WERI-Rb-1 (cell line): Measurements from ENCODE around the gene LMX1A.

ENCODE experiments used
- DNase-seq: peaks from one replicate; pipeline ENCODE4 v3.0.0-alpha.2; 2020
- H3K27ac ChIP-seq: fragments of 250-450 bp; sonication (Bioruptor Pico); 2 replicates; pipeline ENCODE4 v1.5.1; 2020; ENCODE audit warnings: mild to moderate bottlenecking, moderate library complexity
- H3K27me3 ChIP-seq: fragments of 250-450 bp; sonication (Bioruptor Pico); 2 replicates; pipeline ENCODE4 v1.5.1; 2021; ENCODE audit warnings: mild to moderate bottlenecking, low read depth, moderate library complexity; ENCODE audit not compliant: insufficient read depth, severe bottlenecking
- H3K36me3 ChIP-seq: fragments of 250-450 bp; sonication (Bioruptor Pico); 2 replicates; pipeline ENCODE4 v1.5.1; 2020; ENCODE audit warnings: mild to moderate bottlenecking, moderate library complexity
- H3K4me3 ChIP-seq: 2 replicates; pipeline ENCODE4 v1.5.1; 2011; ENCODE audit warnings: low read depth, mild to moderate bottlenecking, control low read depth, low read length
- H3K9me3 ChIP-seq: fragments of 250-450 bp; sonication (Bioruptor Pico); 2 replicates; pipeline ENCODE4 v1.5.1; 2021; ENCODE audit warnings: mild to moderate bottlenecking, moderate library complexity; ENCODE audit not compliant: severe bottlenecking
- CTCF ChIP-seq: IDR thresholded peaks from 2 replicates; pipeline ENCODE4 v1.5.1; 2011; ENCODE audit warnings: low read depth, mild to moderate bottlenecking, control low read depth, inconsistent platforms, low read length

The LMX1A gene

DNA sequence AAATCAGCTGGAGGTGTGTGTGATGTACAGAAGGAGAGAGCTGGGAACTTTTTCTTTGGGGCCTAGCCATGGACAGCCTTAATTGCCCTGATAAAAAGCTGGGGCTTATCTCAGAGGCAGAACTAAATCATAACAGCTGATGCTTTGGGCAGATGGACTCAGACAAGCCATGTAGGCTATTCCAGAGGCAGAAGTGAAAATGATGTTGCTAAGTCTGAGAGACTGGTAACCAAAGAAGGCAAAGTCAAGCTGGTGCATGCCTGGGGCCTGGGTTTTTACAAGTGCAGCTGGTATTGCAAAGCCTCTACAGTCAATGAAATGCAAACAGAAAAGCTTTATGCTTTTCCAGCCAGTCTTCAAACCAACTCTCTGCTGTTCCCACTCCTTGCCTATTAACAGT lies 39.0 kb upstream of the LMX1A start:
- DNase-seq = no peak
- no peak for TF ChIP-seq CTCF

DNA sequence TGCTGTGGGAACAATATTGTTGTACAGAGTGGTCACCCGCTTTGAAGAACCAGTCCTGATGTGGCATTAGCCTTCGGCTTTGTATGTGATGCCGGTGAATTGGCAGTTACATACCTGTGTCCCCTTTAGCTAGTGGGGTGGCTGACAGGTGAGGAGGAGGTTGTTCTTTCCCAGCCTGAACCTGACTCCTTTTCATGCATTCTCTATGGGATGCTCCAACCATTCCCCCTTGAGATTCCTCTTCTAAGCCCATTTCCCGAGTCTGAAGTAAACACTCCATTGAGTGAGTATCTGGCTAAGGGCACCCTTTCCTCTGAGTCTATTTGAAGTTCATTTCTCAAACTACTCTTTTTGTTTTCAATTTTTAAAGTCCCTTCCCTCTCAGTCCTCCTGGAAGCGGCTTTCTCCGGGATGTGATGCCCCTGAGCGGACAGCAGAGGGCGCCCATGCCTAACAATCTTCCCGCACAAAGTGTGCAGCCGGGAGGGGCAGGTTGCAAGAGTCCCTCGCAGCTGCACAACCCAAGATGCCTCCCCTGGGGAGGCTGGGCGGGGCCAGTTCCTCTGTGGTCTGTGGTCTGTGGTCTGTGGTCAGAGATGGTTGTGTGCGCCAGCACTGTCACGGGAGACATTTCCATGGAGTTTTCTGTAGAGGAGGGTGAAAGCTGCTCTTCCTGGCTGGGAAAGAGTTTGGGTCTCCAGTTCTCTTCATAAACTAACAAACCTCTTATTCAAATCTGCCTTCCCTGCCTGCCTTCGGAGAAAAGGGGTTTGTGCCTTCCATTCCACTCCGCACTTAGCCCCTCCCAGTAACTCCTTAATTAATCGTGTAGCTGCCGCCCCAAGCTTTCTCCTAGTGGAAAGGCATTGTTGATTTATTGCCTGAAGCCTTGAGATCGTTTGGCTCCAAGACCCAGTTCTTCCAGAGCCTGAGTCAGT lies 36.4 kb upstream of the LMX1A start:
- DNase-seq = peak; percentile 91
- Histone ChIP-seq H3K4me3 (peak overlapping the region; percentile 33), H3K27me3 (no peaks in the 10 kb centered on the region), H3K27ac (peak overlapping the region; percentile 22; the same call in 1 of the 2 replicates), H3K36me3 (no peaks in the 10 kb centered on the region), H3K9me3 (no peaks in the 10 kb centered on the region)
- TF ChIP-seq CTCF = peak; percentile 82

More for the DNA sequence above, 39.0 kb upstream of the LMX1A start:
- Histone ChIP-seq H3K9me3 (no peaks in the 10 kb centered on the region), H3K4me3 (no peak overlapping the region), H3K27me3 (no peaks in the 10 kb centered on the region), H3K27ac (no peak overlapping the region), H3K36me3 (peaks cover 20% of the 10 kb centered on the region)

DNA sequence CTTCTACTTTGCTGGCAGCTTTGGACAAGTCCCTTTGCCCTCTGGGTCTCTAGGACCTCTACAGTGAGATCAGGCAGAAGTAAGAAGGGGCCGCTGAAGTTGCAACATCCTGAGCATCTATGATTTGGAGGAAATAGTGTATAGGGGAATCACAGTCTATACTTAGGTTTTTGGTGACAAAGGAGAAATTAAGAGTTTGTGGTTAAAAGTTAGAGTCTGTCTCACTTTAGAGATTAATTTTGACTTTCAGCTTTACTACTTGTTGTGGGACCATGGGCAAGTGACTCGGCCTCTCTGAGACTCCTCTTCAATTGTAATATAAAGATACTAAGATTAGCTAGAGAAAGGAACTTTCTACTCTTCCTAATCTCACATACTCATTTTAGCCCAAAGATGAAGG lies 33.1 kb upstream of the LMX1A start:
- DNase-seq = no peak
- Histone ChIP-seq H3K4me3 (no peak overlapping the region), H3K27me3 (no peaks in the 10 kb centered on the region), H3K9me3 (no peaks in the 10 kb centered on the region), H3K36me3 (no peaks in the 10 kb centered on the region), H3K27ac (no peak overlapping the region)
- no peak for TF ChIP-seq CTCF

DNA sequence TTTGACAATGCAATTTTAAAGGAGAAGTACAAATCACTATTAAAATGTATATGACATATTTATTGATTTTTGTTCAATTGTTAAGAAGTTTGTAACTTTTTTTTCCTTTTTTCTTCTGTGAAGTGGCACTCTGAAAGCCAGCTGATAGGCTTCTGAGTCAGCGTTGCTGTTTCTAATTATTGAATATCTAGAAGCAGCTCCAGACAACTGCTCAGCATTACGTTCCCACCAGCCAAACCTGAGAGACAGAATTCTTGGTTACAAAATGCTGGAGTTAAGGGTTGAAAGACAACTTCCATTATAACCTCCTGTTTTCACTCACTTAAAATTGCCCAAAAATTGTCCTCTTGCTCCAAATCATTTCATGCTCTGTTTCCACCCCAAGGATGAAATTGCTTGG lies 31.4 kb upstream of the LMX1A start:
- no peaks in the 10 kb centered on the region for H3K36me3 ChIP-seq
- no peak for TF ChIP-seq CTCF
- H3K9me3 ChIP-seq = no peaks in the 10 kb centered on the region
- no peaks in the 10 kb centered on the region for H3K27me3 ChIP-seq
- DNase-seq = no peak
- H3K27ac ChIP-seq = no peak overlapping the region
- H3K4me3 ChIP-seq = no peak overlapping the region

- Histone ChIP-seq H3K36me3 (no peaks in the 10 kb centered on the region), H3K27me3 (no peaks in the 10 kb centered on the region), H3K4me3 (no peak overlapping the region), H3K9me3 (no peaks in the 10 kb centered on the region), H3K27ac (no peak overlapping the region)
- TF ChIP-seq CTCF = no peak
- no peak for DNase-seq
These were observed 31.0 kb upstream of the LMX1A start for GRCh38 chr1:165387505-165387904.
